ENCODE data around the gene LYPD6B.

The LYPD6B gene

GRCh38 chr2:149167001-149167780, 128.7 kb downstream of the LYPD6B start:
- no peak for DNase-seq

- DNase-seq = no peak
These were observed 129.4 kb downstream of the LYPD6B start for GRCh38 chr2:149167941-149168340.

GRCh38 chr2:149169656-149170055, 131.2 kb downstream of the LYPD6B start:
- no peak for DNase-seq

GRCh38 chr2:149170156-149170555, 131.7 kb downstream of the LYPD6B start:
- peak; percentile 89 for DNase-seq

GRCh38 chr2:149170911-149171310, 132.4 kb downstream of the LYPD6B start:
- no peak for DNase-seq

- no peak for DNase-seq
These were observed 134.7 kb downstream of the LYPD6B start for GRCh38 chr2:149173220-149173619.

GRCh38 chr2:149175956-149176355, 137.5 kb downstream of the LYPD6B start:
- no peak for DNase-seq

- DNase-seq = no peak
These were observed 140.1 kb downstream of the LYPD6B start for GRCh38 chr2:149178612-149179011.

- no peak for DNase-seq
These were observed 141.9 kb downstream of the LYPD6B start for GRCh38 chr2:149180226-149180875.

GRCh38 chr2:149183187-149183586, 144.7 kb downstream of the LYPD6B start:
- no peak for DNase-seq

- peak; percentile 52 for DNase-seq
These were observed 146.5 kb downstream of the LYPD6B start for GRCh38 chr2:149184991-149185390.

GRCh38 chr2:149185942-149186490, 147.5 kb downstream of the LYPD6B start:
- DNase-seq = no peak

- no peak for DNase-seq
These were observed 148.6 kb downstream of the LYPD6B start for GRCh38 chr2:149187057-149187456.

- DNase-seq = no peak
These were observed 149.8 kb downstream of the LYPD6B start for GRCh38 chr2:149188291-149188690.

GRCh38 chr2:149189769-149190168, 151.3 kb downstream of the LYPD6B start:
- DNase-seq = no peak

- DNase-seq = no peak
These were observed 153.4 kb downstream of the LYPD6B start for GRCh38 chr2:149191915-149192314.

GRCh38 chr2:149192427-149192826, 153.9 kb downstream of the LYPD6B start:
- no peak for DNase-seq

GRCh38 chr2:149200109-149200520, 161.6 kb downstream of the LYPD6B start:
- no peak for DNase-seq

- DNase-seq = no peak
These were observed 166.2 kb downstream of the LYPD6B start for GRCh38 chr2:149204686-149205085.

- no peak for DNase-seq
These were observed 166.6 kb downstream of the LYPD6B start for GRCh38 chr2:149205143-149205542.

GRCh38 chr2:149213764-149214493, 175.4 kb downstream of the LYPD6B start:
- no peak for DNase-seq

- no peak for DNase-seq
These were observed 180.0 kb downstream of the LYPD6B start for GRCh38 chr2:149218497-149218896.

- DNase-seq = no peak
These were observed 181.4 kb downstream of the LYPD6B start for GRCh38 chr2:149219856-149220255.

- DNase-seq = no peak
These were observed 182.5 kb downstream of the LYPD6B start for GRCh38 chr2:149221002-149221401.
